Thoracic aorta (tissue), 2 donors: ENCODE data around the gene CARD16. TPM values are rescaled to one million over a fixed set of nuclear protein-coding genes. Genes with fewer than 3 reads are reported as not detected.
A peak's percentile ranks its signal among the peaks of the same experiment; 100 is the strongest.

Source experiments
- ATAC-seq: fragments of 150-250 bp; one replicate; pipeline ENCODE4 v1.8.0; 2017; ENCODE audit warnings: low read depth; ENCODE audit not compliant: insufficient number of reproducible peaks, low FRiP score
- DNase-seq: peaks from one replicate; pipeline ENCODE4 v3.0.0-alpha.2; 2020; ENCODE audit warnings: low spot score
- H3K27ac ChIP-seq, 2 donors: fragments of 200-600 bp; sonication (generic); 1 replicate in 1 of 2; 2 replicates in 1 of 2; pipeline ENCODE4 v1.5.1; 2016; ENCODE audit warnings: mild to moderate bottlenecking in 2 of 2, moderate library complexity in 2 of 2
- H3K27me3 ChIP-seq: fragments of 200-600 bp; sonication (generic); replicated peaks from 2 replicates; pipeline ENCODE4 v1.6.0; 2016; ENCODE audit warnings: mild to moderate bottlenecking; ENCODE audit not compliant: insufficient read depth
- H3K36me3 ChIP-seq: fragments of 200-600 bp; sonication (generic); one replicate; pipeline ENCODE4 v1.5.1; 2016
- H3K4me1 ChIP-seq, 2 donors: fragments of 200-600 bp; sonication (generic); 1 replicate in 1 of 2; 2 replicates in 1 of 2; pipeline versions ENCODE4 v1.5.1 to v1.6.0; 2016; ENCODE audit warnings: low read depth in 2 of 2, mild to moderate bottlenecking in 1 of 2; ENCODE audit not compliant: control insufficient read depth in 1 of 2
- H3K4me3 ChIP-seq: fragments of 200-600 bp; sonication (generic); 2 replicates; pipeline ENCODE4 v1.5.1; 2016; ENCODE audit warnings: mild to moderate bottlenecking
- H3K9me3 ChIP-seq: fragments of 200-600 bp; sonication (generic); 2 replicates; pipeline ENCODE4 v1.5.1; 2016
- CTCF ChIP-seq: fragments of 200-600 bp; sonication (generic); IDR thresholded peaks from one replicate; pipeline ENCODE4 v1.5.1; 2019; ENCODE audit warnings: antibody characterized with exemption
- total RNA-seq, 2 donors: library from RNA; depleted of rRNA; stranded (reverse); fragments of >200 nt; gene quantifications; one replicate each; pipeline versions ENCODE4 v1.1.0 to v1.2.3, GENCODE V29; 2016

Gene CARD16
- total RNA-seq, 2 donors from 2014 or later, result 0.81 to 13.5 TPM

- H3K4me1 ChIP-seq, result no peaks in the 10 kb centered on the region
- H3K27me3 ChIP-seq, result no peaks in the 10 kb centered on the region
- H3K27ac ChIP-seq, result no peak overlapping the region
- no peak for TF ChIP-seq CTCF
- H3K4me3 ChIP-seq, result no peak overlapping the region
- DNase-seq (no peak), ATAC-seq (no peak)
- no peaks in the 10 kb centered on the region for H3K36me3 ChIP-seq
- no peaks in the 10 kb centered on the region for H3K9me3 ChIP-seq
These were observed 39.7 kb downstream of the CARD16 start for GRCh38 chr11:105005451-105005845.

DNA sequence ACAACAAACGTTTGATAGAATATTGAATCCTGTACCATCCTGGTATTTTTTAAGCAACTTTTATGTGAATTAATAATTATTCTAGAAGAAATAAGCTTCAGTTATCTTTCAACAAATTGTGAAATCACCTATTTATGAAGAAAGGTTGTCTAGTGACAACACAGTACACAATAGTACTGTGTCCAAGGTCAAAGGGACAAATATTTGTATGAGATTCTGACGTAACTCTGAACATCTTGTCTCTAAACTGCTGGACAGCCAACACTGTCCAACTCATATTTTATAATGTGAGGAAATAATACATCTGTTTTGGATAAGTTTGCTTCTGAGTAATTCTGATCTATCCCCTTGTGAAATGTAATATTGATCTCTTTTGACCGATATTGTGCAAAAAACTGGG, 41.1 kb downstream of the CARD16 start:
- no peak for ATAC-seq
- no peak for TF ChIP-seq CTCF

DNA sequence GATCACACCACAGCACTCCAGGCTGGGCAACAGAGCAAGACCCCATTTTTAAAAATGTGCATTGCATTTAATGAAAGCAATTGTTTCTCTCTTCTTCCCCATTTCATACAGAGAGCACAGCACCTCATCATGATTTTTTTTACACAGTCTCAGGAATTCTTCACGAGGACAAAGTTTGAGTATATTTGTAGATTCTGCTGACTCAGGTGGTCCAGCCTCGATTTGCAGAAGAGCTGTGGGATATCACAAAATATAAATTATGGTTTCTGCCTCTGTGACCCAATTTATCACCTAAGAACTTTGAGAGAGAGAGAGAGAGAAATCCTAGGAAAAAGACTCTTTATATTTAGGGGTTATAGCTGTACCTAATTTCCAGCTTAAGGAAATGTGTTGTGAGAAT, 42.0 kb downstream of the CARD16 start:
- no peak for TF ChIP-seq CTCF
- Histone ChIP-seq H3K4me1 (no peaks in the 10 kb centered on the region), H3K27me3 (no peaks in the 10 kb centered on the region), H3K4me3 (no peak overlapping the region), H3K27ac (no peak overlapping the region), H3K9me3 (no peaks in the 10 kb centered on the region), H3K36me3 (no peaks in the 10 kb centered on the region)
- no peak for ATAC-seq
- DNase-seq, result no peak

More for the DNA sequence above, 41.1 kb downstream of the CARD16 start:
- no peak for DNase-seq
- Histone ChIP-seq H3K4me1 (no peaks in the 10 kb centered on the region), H3K36me3 (no peaks in the 10 kb centered on the region), H3K27ac (no peak overlapping the region), H3K4me3 (no peak overlapping the region), H3K9me3 (no peaks in the 10 kb centered on the region), H3K27me3 (no peaks in the 10 kb centered on the region)

DNA sequence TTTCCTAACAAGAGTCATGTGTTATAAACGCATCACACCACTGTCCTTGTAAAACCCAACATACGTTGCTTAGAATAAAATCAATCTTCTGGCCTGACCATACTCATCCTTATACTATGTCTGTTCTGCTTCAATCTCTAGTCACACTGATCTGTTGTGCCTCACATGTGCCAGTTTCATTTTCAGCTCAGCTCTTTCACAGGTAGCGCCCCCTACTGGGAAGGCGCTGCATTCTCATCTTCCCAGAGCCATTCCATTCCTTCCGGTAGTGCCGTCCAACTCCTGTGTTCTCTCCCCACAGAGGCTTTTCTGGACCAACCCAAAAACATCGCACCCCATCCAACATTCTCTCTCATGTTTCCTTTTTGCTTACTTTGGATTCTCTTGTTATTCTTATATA, 44.3 kb downstream of the CARD16 start:
- DNase-seq, result no peak
- Histone ChIP-seq H3K4me1 (no peaks in the 10 kb centered on the region), H3K36me3 (no peaks in the 10 kb centered on the region), H3K27ac (no peak overlapping the region), H3K9me3 (no peaks in the 10 kb centered on the region), H3K4me3 (no peak overlapping the region), H3K27me3 (no peaks in the 10 kb centered on the region)
- TF ChIP-seq CTCF, result peak; percentile 17
- ATAC-seq, result no peak

GRCh38 chr11:105000167-105000566, 45.0 kb downstream of the CARD16 start:
- H3K27ac ChIP-seq, result no peak overlapping the region
- DNase-seq, result no peak
- no peaks in the 10 kb centered on the region for H3K27me3 ChIP-seq
- no peak for ATAC-seq
- no peaks in the 10 kb centered on the region for H3K4me1 ChIP-seq
- TF ChIP-seq CTCF, result no peak
- no peaks in the 10 kb centered on the region for H3K9me3 ChIP-seq
- no peaks in the 10 kb centered on the region for H3K36me3 ChIP-seq
- no peak overlapping the region for H3K4me3 ChIP-seq
